Measurements from ENCODE around the gene GRIK3. TPM values are rescaled to one million over a fixed set of nuclear protein-coding genes. Genes with fewer than 3 reads are reported as not detected.

The GRIK3 gene
- total RNA-seq, 1 experiment from 2014 or later = not detected

- no peak overlapping the region for H3K9ac ChIP-seq (ENCODE audit: low read length)
Measured at GRCh38 chr1:36963006-36963405, 71.3 kb downstream of the GRIK3 start.

GRCh38 chr1:36961062-36961615 lies 73.2 kb downstream of the GRIK3 start:
- Histone ChIP-seq H3K79me2 (ENCODE audit: low read length) (no peaks in the 10 kb centered on the region), H3K9ac (ENCODE audit: low read length) (no peak overlapping the region), H2AFZ (ENCODE audit: low read length) (no peak overlapping the region), H3F3A (ENCODE audit: low read length, unreplicated experiment) (no peaks in the 10 kb centered on the region), H3K4me3 (ENCODE audit: low read length) (no peak overlapping the region), H3K4me1 (ENCODE audit: insufficient read depth, low read length) (no peaks in the 10 kb centered on the region), H3K9me3 (ENCODE audit: low read length) (no peaks in the 10 kb centered on the region), H3K9me2 (replicated peaks; ENCODE audit: low read length) (no peaks in the 10 kb centered on the region), H3K36me3 (ENCODE audit: low read depth, low read length) (no peaks in the 10 kb centered on the region), H3K4me2 (ENCODE audit: low read length) (no peak overlapping the region), H3K27ac (ENCODE audit: low read length) (no peak overlapping the region), H4K20me1 (ENCODE audit: low read length) (no peaks in the 10 kb centered on the region), H3K27me3 (ENCODE audit: low read length) (peaks cover 35% of the 10 kb centered on the region)
- BruUV-seq (replicated peaks) = no TSS peak
- no peak for ATAC-seq
- POLR2A ChIA-PET (ENCODE audit: unreplicated experiment) = no interaction called here
- TF ChIP-seq EZH2 (IDR thresholded peaks at IDR 0.05; ENCODE audit: low read length, unreplicated experiment) = no peak
- TF ChIP-seq EZH2phosphoT487 (IDR thresholded peaks at IDR 0.05; ENCODE audit: borderline replicate concordance, low read length) = no peak
- no peak for TF ChIP-seq CTCF (conservative IDR thresholded peaks at IDR 0.05; ENCODE audit: low read depth, low read length)
- intact Hi-C loops (cut with micrococcal nuclease) = no loop called here
- DNase-seq = no peak
- CTCF ChIA-PET = no interaction called here

More at GRCh38 chr1:36963006-36963405, 71.3 kb downstream of the GRIK3 start:
- Histone ChIP-seq H3K27me3 (ENCODE audit: low read length) (peaks cover 26% of the 10 kb centered on the region), H3K79me2 (ENCODE audit: low read length) (no peaks in the 10 kb centered on the region), H3F3A (ENCODE audit: low read length, unreplicated experiment) (no peaks in the 10 kb centered on the region), H4K20me1 (ENCODE audit: low read length) (no peaks in the 10 kb centered on the region), H3K9me2 (replicated peaks; ENCODE audit: low read length) (no peaks in the 10 kb centered on the region), H3K4me1 (ENCODE audit: insufficient read depth, low read length) (no peaks in the 10 kb centered on the region), H3K9me3 (ENCODE audit: low read length) (no peaks in the 10 kb centered on the region), H3K36me3 (ENCODE audit: low read depth, low read length) (no peaks in the 10 kb centered on the region), H3K4me2 (ENCODE audit: low read length) (no peak overlapping the region), H3K27ac (ENCODE audit: low read length) (no peak overlapping the region), H3K4me3 (ENCODE audit: low read length) (no peak overlapping the region), H2AFZ (ENCODE audit: low read length) (no peak overlapping the region)
- ChIA-PET POLR2A (ENCODE audit: unreplicated experiment) (no interaction called here), CTCF (no interaction called here)
- BruUV-seq (replicated peaks) = no TSS peak
- intact Hi-C loops (cut with micrococcal nuclease) = no loop called here
- ATAC-seq (no peak), DNase-seq (no peak)
- TF ChIP-seq EZH2phosphoT487 (IDR thresholded peaks at IDR 0.05; ENCODE audit: borderline replicate concordance, low read length) (no peak), CTCF (conservative IDR thresholded peaks at IDR 0.05; ENCODE audit: low read depth, low read length) (no peak), EZH2 (IDR thresholded peaks at IDR 0.05; ENCODE audit: low read length, unreplicated experiment) (no peak)

- peaks cover 40% of the 10 kb centered on the region for H3K27me3 ChIP-seq (ENCODE audit: low read length)
- DNase-seq (no peak), ATAC-seq (no peak)
- no peak overlapping the region for H3K9ac ChIP-seq (ENCODE audit: low read length)
- intact Hi-C loops (cut with micrococcal nuclease) = no loop called here
- ChIA-PET CTCF (no interaction called here), POLR2A (ENCODE audit: unreplicated experiment) (no interaction called here)
- H3K4me3 ChIP-seq (ENCODE audit: low read length) = no peak overlapping the region
- H2AFZ ChIP-seq (ENCODE audit: low read length) = no peak overlapping the region
- no peak overlapping the region for H3K27ac ChIP-seq (ENCODE audit: low read length)
- no peaks in the 10 kb centered on the region for H3K36me3 ChIP-seq (ENCODE audit: low read depth, low read length)
- no peaks in the 10 kb centered on the region for H3K4me1 ChIP-seq (ENCODE audit: insufficient read depth, low read length)
- BruUV-seq (replicated peaks) = no TSS peak
- no peaks in the 10 kb centered on the region for H3K79me2 ChIP-seq (ENCODE audit: low read length)
- H3K9me3 ChIP-seq (ENCODE audit: low read length) = no peaks in the 10 kb centered on the region
- no peak overlapping the region for H3K4me2 ChIP-seq (ENCODE audit: low read length)
- no peak for TF ChIP-seq CTCF (conservative IDR thresholded peaks at IDR 0.05; ENCODE audit: low read depth, low read length)
- H3F3A ChIP-seq (ENCODE audit: low read length, unreplicated experiment) = no peaks in the 10 kb centered on the region
- no peaks in the 10 kb centered on the region for H3K9me2 ChIP-seq (replicated peaks; ENCODE audit: low read length)
- no peaks in the 10 kb centered on the region for H4K20me1 ChIP-seq (ENCODE audit: low read length)
Measured at GRCh38 chr1:36956570-36956969, 77.7 kb downstream of the GRIK3 start.
